GM18867 (cell line): ENCODE measurements around the gene KBTBD12.

Source experiments
- ATAC-seq: cut with Tn5 transposase; IDR thresholded peaks from one replicate; pipeline ENCODE4 v1.9.1; 2021; ENCODE audit warnings: mild to moderate bottlenecking, moderate library complexity; ENCODE audit not compliant: unreplicated experiment

Gene KBTBD12

GRCh38 chr3:127985216-127985615, 70.2 kb downstream of the KBTBD12 start:
- no peak for ATAC-seq

DNA sequence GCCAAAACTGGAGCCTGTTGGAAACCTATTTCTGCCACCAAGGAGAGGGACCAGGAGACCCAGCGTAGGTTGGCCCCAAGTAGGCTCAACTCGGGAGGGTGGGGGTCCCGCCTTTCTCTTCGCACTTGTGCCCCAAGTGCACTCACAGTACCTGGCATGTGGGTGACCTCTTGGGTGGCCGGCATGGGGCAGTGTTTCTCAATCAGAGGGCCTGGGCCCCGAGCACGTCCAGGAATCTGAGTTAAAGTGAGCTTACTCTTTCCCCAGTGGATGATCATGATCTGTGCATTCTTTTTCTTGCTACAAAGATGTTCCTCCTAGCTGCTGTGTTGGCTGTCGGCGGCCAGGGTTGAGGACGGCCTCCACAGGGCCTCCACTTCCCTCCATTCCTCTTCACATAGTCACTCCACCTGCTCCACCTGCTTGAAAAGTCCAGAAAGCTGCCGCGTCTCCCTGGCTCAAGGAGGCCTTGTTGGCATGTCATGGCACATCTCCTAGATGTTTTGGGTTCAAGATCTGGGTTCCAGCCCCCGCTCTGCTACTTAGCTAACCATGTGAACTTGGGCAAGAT, 70.7 kb downstream of the KBTBD12 start:
- no peak for ATAC-seq

DNA sequence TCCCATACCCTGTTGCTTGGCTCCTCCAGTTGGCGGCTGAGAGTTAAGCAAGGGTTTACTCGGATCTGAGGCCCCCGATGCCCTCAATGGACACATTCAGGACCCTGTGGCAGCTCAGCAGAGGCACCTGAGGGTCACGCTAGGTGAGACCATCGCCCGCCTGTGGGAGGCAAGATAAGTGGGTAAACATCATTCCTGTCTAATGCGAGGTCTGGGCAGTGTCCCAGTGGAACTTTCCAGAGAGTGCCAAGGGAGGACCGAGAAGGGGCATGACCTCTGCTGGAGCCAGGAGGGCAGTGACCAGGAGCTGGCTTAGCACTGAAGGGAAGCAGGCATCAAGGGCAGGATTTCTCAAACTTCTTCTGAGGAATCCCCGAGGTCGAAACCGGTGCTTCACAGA, 71.8 kb downstream of the KBTBD12 start:
- no peak for ATAC-seq

GRCh38 chr3:127987309-127987995, 72.4 kb downstream of the KBTBD12 start:
- no peak for ATAC-seq

DNA sequence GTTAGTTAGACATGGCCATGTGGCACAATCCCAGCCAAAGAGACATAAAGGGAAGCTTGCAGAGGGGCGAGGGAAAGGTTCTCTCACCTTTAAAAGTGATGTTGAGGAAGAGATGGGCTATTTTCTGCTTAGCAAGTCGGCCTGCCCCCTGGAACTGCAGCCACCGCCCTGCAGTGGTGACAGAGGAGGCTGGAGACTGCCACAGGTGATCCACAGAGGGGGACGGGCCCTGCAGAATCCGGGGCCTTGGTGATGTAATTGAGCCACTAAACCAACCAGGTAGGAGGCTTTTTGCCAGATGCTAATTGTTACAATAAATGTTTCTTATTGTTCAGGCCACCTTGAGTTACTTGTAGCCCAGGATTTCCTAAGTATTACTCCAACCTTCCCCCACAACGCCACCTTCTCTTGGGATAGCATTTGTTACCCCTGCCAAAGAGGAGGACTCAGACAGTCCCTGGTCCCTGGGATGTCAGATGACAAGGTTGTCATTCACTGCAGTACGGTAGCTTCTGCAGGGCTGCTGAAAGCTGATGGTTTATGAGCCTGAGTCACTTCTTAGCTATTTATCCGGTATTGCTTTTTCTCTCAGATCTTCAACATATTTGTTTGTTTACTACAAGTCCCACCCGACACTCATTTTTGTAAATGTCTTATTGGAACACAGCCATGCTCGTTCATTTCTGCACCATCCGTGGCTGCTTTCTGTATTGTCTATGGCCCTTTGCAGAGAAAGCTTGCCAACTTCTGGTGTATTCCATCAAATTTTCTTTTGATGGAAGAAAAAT, 73.9 kb downstream of the KBTBD12 start:
- no peak for ATAC-seq

DNA sequence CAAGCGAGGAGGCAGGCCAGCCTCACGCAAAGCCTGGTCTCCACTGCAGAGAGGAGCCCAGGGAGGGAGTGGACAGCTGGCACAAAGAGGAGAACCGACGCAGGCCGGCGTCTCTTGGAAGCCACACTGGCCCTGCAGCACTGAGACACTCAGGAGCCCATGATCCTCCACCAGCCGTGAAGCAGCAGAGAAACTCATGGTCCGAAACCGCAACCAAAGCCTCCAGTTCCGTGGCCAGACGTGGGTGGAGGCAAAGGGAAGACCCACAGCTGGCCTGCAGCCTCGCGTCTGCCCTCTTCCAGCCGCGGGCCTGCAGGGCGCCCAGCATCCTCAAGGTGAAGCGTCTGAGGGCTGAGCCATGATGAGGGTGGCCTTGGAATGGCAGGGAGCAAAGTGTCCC, 75.0 kb downstream of the KBTBD12 start:
- no peak for ATAC-seq

DNA sequence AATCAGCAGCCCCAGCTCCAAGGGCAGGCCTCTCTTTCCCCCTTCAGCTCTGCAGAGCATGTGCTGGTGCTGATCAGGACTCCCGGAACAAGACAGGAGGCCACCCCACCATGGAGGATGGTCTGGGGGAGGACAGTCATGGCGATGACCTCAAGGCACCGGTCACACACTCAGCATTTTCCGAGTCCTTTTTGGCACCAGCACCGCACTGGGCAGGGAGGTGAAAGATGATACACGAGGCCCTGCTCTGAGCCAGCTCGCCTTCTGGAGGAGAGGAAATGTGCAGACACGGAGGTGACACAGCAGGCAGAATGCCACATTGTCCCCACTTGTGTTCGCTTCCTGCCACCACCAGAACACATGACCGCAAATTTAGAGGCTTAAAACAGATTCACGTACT, 75.4 kb downstream of the KBTBD12 start:
- ATAC-seq, result no peak

GRCh38 chr3:127991251-127991650, 76.2 kb downstream of the KBTBD12 start:
- no peak for ATAC-seq

- no peak for ATAC-seq
Measured at GRCh38 chr3:127991681-127992080, 76.6 kb downstream of the KBTBD12 start.

- no peak for ATAC-seq
Measured at GRCh38 chr3:127992127-127992526, 77.1 kb downstream of the KBTBD12 start.

- ATAC-seq, result no peak
Measured at GRCh38 chr3:127994011-127994410, 79.0 kb downstream of the KBTBD12 start.

GRCh38 chr3:127997016-127997415, 82.0 kb downstream of the KBTBD12 start:
- ATAC-seq, result no peak

DNA sequence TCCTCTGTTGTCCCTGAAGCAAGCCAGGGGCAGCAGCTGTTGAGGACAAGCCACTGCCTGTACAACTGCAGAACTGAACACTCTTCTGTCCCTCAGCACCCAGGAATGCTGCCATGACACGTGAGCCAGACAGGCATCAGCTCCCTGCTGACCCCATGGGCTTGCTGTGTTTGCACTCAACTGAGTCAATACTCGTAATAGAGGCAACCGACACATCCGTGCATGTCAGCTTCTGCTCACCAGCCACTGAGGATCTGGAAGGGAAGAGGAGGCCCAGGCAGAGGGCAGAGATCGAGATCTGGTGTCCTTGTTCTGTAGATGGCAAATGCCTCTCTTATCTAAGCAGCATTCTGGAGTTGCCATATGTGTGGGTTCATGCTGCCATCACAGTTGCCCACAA, 82.9 kb downstream of the KBTBD12 start:
- no peak for ATAC-seq

GRCh38 chr3:127998596-127998995, 83.6 kb downstream of the KBTBD12 start:
- no peak for ATAC-seq

- ATAC-seq, result no peak
Measured at GRCh38 chr3:127999509-128000106, 84.6 kb downstream of the KBTBD12 start.

DNA sequence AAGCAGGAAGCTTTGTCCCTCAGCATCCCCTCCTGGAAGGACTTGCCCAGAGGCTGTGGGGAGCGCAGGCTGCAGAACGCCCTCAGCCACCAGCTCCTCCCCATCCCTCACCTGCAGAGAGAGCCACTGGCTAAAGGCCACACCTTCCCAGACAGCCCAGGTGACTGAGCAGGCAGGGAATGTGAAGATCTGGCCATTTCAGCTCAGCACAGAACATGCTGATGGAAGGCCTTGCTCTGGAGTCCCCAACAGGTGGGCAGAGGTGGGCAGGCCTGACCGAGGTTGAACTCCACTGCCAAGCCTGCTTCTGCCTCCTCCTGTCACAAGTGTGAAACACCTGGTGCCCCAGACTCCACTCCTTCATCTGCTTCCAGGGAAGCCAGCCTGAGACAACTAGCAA, 86.5 kb downstream of the KBTBD12 start:
- ATAC-seq, result no peak

DNA sequence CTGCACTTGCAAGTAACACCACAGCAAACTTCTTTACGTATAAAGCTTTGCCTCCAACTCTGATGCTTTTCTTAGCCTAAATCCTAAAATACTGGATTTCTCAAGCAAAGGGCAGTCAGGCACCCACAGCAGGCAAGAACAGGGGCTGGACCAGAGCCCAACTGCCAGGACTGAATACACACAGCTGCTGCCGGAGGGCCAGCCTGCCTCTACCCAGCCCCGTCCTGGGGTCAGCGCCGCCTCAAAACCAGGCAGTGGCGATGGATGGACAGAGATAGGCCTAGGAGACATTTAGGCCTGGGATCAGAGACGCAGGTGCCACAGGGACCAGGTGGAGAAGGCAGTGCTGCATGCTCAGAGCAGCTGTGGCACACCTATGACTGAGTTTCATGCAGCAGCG, 89.6 kb downstream of the KBTBD12 start:
- ATAC-seq, result no peak

DNA sequence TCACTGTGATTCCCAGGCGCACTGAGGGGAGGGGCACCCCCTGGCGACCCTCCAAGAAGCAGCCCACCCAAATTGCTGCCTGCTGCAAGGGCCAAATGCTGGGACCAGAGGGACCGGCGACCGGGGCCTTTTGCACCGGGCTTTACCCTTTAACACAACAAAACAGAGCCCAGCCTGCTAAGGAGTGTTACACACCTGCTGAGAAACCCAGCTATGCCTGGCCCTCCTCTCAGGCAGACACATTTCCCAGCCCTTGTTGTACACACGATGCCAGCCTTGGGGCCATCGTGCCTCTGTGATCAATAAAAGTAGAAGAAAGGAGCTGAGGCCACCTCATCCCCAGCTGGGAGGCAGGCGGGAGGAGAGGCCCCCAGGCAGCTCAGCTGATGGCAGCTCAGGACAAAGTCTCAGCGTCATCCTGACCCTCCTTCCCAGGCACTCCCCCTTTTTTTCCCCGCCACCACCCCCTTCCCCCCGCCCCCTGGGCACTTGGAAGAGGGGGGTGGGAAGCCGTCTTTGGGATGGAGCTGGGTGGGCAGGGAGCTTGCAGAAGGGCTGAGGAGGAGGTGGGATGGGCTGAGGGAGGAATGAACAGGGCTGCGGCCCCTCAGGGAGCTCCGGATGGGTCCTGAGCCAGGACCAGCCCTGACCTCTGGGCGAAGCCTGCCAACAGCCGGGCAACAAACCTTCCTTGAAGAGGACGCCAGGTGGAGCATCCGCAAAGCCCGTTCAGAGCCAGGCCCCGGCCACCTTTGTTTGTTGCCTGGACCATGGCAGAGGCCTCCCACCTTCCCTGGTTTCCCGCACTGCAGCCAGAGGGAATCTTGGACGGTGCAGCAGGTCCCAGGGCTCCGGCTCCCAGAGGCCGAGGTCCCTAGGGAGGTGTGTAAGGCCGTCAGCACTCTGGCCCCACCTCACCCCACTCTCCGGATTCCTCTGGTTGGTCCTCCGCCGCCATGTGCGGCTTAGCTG, 91.3 kb downstream of the KBTBD12 start:
- ATAC-seq, result no peak

- no peak for ATAC-seq
Measured at GRCh38 chr3:128007033-128007424, 92.0 kb downstream of the KBTBD12 start.

- no peak for ATAC-seq
Measured at GRCh38 chr3:128009952-128010846, 95.2 kb downstream of the KBTBD12 start.
